Loucy (cell line): ENCODE measurements around the gene RASSF4.

ENCODE experiments used
- H2AFZ ChIP-seq: fragments of 200-600 bp; sonication (generic); 2 replicates; pipeline ENCODE4 v1.6.0; 2016; ENCODE audit warnings: antibody characterized with exemption, mild to moderate bottlenecking, low read length, moderate library complexity
- H3F3A ChIP-seq: fragments of 200-600 bp; 2 replicates; pipeline ENCODE4 v1.6.0; 2016; ENCODE audit warnings: antibody characterized with exemption, low read depth, mild to moderate bottlenecking
- H3K27me3 ChIP-seq: fragments of 200-600 bp; sonication (generic); 2 replicates; pipeline ENCODE4 v1.6.1; 2014; ENCODE audit warnings: low read length, mild to moderate bottlenecking; ENCODE audit not compliant: insufficient read depth, poor library complexity, severe bottlenecking
- H3K36me3 ChIP-seq: fragments of 200-600 bp; sonication (generic); 2 replicates; pipeline ENCODE4 v1.6.1; 2016; ENCODE audit warnings: low read length; ENCODE audit not compliant: insufficient read depth
- H3K4me1 ChIP-seq: fragments of 200-600 bp; sonication (generic); 2 replicates; pipeline ENCODE4 v1.5.1; 2014; ENCODE audit warnings: low read length, mild to moderate bottlenecking; ENCODE audit not compliant: insufficient read depth, poor library complexity, severe bottlenecking
- H3K4me2 ChIP-seq: fragments of 200-600 bp; sonication (generic); 2 replicates; pipeline ENCODE4 v1.6.0; 2014; ENCODE audit warnings: antibody characterized with exemption, low read length, low read depth, mild to moderate bottlenecking; ENCODE audit not compliant: poor library complexity, severe bottlenecking
- H3K4me3 ChIP-seq: fragments of 200-600 bp; sonication (generic); 2 replicates; pipeline ENCODE4 v1.5.1; 2014; ENCODE audit warnings: low read length, mild to moderate bottlenecking, mixed read lengths; ENCODE audit not compliant: poor library complexity, severe bottlenecking
- H3K79me2 ChIP-seq: fragments of 200-600 bp; sonication (generic); 2 replicates; pipeline ENCODE4 v1.6.1; 2014; ENCODE audit warnings: low read length; ENCODE audit not compliant: insufficient read depth
- H3K9ac ChIP-seq: fragments of 200-600 bp; sonication (generic); 2 replicates; pipeline ENCODE4 v1.6.0; 2014; ENCODE audit warnings: mild to moderate bottlenecking, low read depth, low read length, moderate library complexity; ENCODE audit not compliant: poor library complexity, severe bottlenecking
- H3K9me2 ChIP-seq: fragments of 200-600 bp; sonication (generic); replicated peaks from 2 replicates; pipeline ENCODE4 v1.6.1; 2016; ENCODE audit warnings: low read depth, low read length, mixed read lengths
- H3K9me3 ChIP-seq: fragments of 200-600 bp; sonication (generic); 2 replicates; pipeline ENCODE4 v1.6.1; 2014; ENCODE audit warnings: mild to moderate bottlenecking, antibody characterized with exemption, low read length, low read depth; ENCODE audit not compliant: insufficient read depth
- H4K20me1 ChIP-seq: fragments of 200-600 bp; sonication (generic); 2 replicates; pipeline ENCODE4 v1.6.0; 2014; ENCODE audit warnings: antibody characterized with exemption, low read length, mild to moderate bottlenecking; ENCODE audit not compliant: insufficient read depth, poor library complexity, severe bottlenecking
- EZH2phosphoT487 ChIP-seq: fragments of 200-600 bp; IDR thresholded peaks from 2 replicates; pipeline ENCODE4 v1.6.1; 2018; ENCODE audit warnings: antibody characterized with exemption, mild to moderate bottlenecking, moderate library complexity, borderline replicate concordance
- TF ChIP-seq, protein P1 (sequence below): fragments of 200-600 bp; sonication (generic); conservative IDR thresholded peaks from 2 replicates; pipeline ENCODE4 v1.5.1; 2014; ENCODE audit warnings: mild to moderate bottlenecking, antibody characterized with exemption, low read length

Gene RASSF4

GRCh38 chr10:44959247-44960087 is at the start of gene RASSF4:
RASSF4 (plus strand) TSS chr10:44959802; CDS start chr10:44970203, 10,401 bp downstream.
- Histone ChIP-seq H3K4me3 (peak within 1 kb of the TSS; percentile 88), H3K9ac (peak within 1 kb of the TSS; percentile 72), H3K36me3 (no peaks in the 10 kb centered on the region), H2AFZ (peak within 1 kb of the TSS; percentile 81), H3K9me3 (no peaks in the 10 kb centered on the region), H3K9me2 (no peaks in the 10 kb centered on the region), H3F3A (no peaks in the 10 kb centered on the region), H3K79me2 (peaks cover 10% of the 10 kb centered on the region; the same call in 1 of the 2 replicates), H3K4me1 (peaks cover 47% of the 10 kb centered on the region), H3K27me3 (no peaks in the 10 kb centered on the region), H3K4me2 (peak within 1 kb of the TSS; percentile 93), H4K20me1 (no peaks in the 10 kb centered on the region)
- TF ChIP-seq, protein P1, sequence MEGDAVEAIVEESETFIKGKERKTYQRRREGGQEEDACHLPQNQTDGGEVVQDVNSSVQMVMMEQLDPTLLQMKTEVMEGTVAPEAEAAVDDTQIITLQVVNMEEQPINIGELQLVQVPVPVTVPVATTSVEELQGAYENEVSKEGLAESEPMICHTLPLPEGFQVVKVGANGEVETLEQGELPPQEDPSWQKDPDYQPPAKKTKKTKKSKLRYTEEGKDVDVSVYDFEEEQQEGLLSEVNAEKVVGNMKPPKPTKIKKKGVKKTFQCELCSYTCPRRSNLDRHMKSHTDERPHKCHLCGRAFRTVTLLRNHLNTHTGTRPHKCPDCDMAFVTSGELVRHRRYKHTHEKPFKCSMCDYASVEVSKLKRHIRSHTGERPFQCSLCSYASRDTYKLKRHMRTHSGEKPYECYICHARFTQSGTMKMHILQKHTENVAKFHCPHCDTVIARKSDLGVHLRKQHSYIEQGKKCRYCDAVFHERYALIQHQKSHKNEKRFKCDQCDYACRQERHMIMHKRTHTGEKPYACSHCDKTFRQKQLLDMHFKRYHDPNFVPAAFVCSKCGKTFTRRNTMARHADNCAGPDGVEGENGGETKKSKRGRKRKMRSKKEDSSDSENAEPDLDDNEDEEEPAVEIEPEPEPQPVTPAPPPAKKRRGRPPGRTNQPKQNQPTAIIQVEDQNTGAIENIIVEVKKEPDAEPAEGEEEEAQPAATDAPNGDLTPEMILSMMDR, result no peak
- TF ChIP-seq EZH2phosphoT487, result no peak

DNA sequence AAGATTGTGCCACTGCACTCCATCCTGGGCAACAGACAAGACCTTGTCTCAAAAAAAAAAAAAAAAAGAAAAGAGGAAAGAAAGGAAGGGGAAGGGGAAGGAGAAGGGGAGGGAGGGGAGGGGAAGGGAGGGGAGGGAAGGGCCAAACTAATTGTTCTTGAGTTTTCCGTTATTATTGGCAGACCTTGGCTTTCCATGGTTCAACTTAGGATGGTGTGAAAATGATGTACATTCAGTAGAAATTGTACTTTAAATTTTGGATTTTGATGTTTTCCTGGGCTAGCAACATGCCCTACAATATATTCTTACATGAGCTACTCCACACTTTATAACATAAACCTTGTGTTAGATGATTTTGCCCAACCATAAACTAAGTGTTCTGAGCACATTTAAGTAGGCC is 49.7 kb upstream of the RASSF4 start:
- no peak overlapping the region for H2AFZ ChIP-seq
- no peak overlapping the region for H3K4me2 ChIP-seq
- TF ChIP-seq, protein P1, result no peak
- no peak for TF ChIP-seq EZH2phosphoT487
- H3K4me3 ChIP-seq, result no peak overlapping the region
- H3K36me3 ChIP-seq, result no peaks in the 10 kb centered on the region
- H3K27me3 ChIP-seq, result no peaks in the 10 kb centered on the region
- H4K20me1 ChIP-seq, result no peaks in the 10 kb centered on the region
- H3K9me2 ChIP-seq, result no peaks in the 10 kb centered on the region
- peaks cover 19% of the 10 kb centered on the region for H3F3A ChIP-seq
- H3K79me2 ChIP-seq, result no peaks in the 10 kb centered on the region
- H3K9me3 ChIP-seq, result no peaks in the 10 kb centered on the region
- H3K9ac ChIP-seq, result no peak overlapping the region
- peaks cover 58% of the 10 kb centered on the region for H3K4me1 ChIP-seq

DNA sequence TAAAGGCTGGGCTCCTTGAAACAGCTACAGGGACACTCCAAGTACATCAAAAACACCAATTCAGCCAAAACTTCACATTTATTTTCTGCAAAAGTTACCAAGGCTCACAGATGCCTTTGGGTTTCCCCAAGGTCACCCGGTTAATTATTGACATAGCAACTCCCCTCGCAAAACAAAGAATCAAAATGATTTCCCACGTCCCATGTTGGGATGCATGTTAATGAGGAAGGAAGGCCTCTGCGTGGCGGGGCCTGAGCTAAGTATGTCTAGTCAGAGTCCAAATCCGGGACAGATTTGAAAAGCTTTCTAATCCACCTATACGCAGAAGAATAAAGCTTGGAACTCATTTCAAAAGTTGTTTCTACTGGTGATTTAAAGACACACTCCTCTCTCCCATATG is 49.0 kb upstream of the RASSF4 start:
- Histone ChIP-seq H3K27me3 (no peaks in the 10 kb centered on the region), H2AFZ (no peak overlapping the region), H3K4me1 (peaks cover 65% of the 10 kb centered on the region), H3K9me2 (no peaks in the 10 kb centered on the region), H4K20me1 (no peaks in the 10 kb centered on the region), H3K79me2 (no peaks in the 10 kb centered on the region), H3K4me3 (no peak overlapping the region), H3K9ac (peak overlapping the region; percentile 78), H3K9me3 (no peaks in the 10 kb centered on the region), H3K4me2 (peak overlapping the region; percentile 97), H3F3A (peaks cover 19% of the 10 kb centered on the region), H3K36me3 (no peaks in the 10 kb centered on the region)
- TF ChIP-seq EZH2phosphoT487, result no peak
- TF ChIP-seq, protein P1, result no peak
